ENCODE results near the gene FAM13A. TPM values are rescaled to one million over a fixed set of nuclear protein-coding genes. Genes with fewer than 3 reads are reported as not detected.

FAM13A gene
- total RNA-seq, 1 donor from 2014 or later = 32.2 TPM

GRCh38 chr4:88836216-88836615, 220.8 kb downstream of the FAM13A start:
- Histone ChIP-seq H3K9me3 (no peaks in the 10 kb centered on the region), H3K27ac (no peak overlapping the region), H3K27me3 (no peaks in the 10 kb centered on the region), H3K4me1 (no peaks in the 10 kb centered on the region), H3K36me3 (no peaks in the 10 kb centered on the region), H3K4me3 (no peak overlapping the region)
- no peak for TF ChIP-seq POLR2A (IDR thresholded peaks at IDR 0.05)
- no peak for TF ChIP-seq POLR2AphosphoS5 (IDR thresholded peaks at IDR 0.05; ENCODE audit: insufficient read depth in 1 of 2, low read depth in 1 of 2)
- no peak for TF ChIP-seq CTCF (IDR thresholded peaks at IDR 0.05)
- no peak for DNase-seq (ENCODE audit: extremely low spot score in 2 of 2)
- intact Hi-C loops (cut with DNase I) = no loop called here

GRCh38 chr4:88831031-88831430, 226.0 kb downstream of the FAM13A start:
- TF ChIP-seq POLR2A (IDR thresholded peaks at IDR 0.05) (no peak), POLR2AphosphoS5 (IDR thresholded peaks at IDR 0.05; ENCODE audit: insufficient read depth in 1 of 2, low read depth in 1 of 2) (no peak), CTCF (IDR thresholded peaks at IDR 0.05) (no peak)
- H3K36me3 ChIP-seq = no peaks in the 10 kb centered on the region
- no peak overlapping the region for H3K4me3 ChIP-seq
- peak overlapping the region; percentile 38 for H3K27ac ChIP-seq
- intact Hi-C loops (cut with DNase I) = no loop called here
- H3K27me3 ChIP-seq = no peaks in the 10 kb centered on the region
- H3K4me1 ChIP-seq = no peaks in the 10 kb centered on the region
- DNase-seq (ENCODE audit: extremely low spot score in 2 of 2) = no peak
- H3K9me3 ChIP-seq = no peaks in the 10 kb centered on the region

- H3K27ac ChIP-seq = no peak overlapping the region
- no peaks in the 10 kb centered on the region for H3K4me1 ChIP-seq
- no peak overlapping the region for H3K4me3 ChIP-seq
- DNase-seq (ENCODE audit: extremely low spot score in 2 of 2) = no peak
- intact Hi-C loops (cut with DNase I) = no loop called here
- H3K27me3 ChIP-seq = no peaks in the 10 kb centered on the region
- TF ChIP-seq CTCF (IDR thresholded peaks at IDR 0.05) = no peak
- TF ChIP-seq POLR2AphosphoS5 (IDR thresholded peaks at IDR 0.05; ENCODE audit: insufficient read depth in 1 of 2, low read depth in 1 of 2) = no peak
- no peak for TF ChIP-seq POLR2A (IDR thresholded peaks at IDR 0.05)
- H3K36me3 ChIP-seq = no peaks in the 10 kb centered on the region
- no peaks in the 10 kb centered on the region for H3K9me3 ChIP-seq
Observed at GRCh38 chr4:88830598-88830997, 226.4 kb downstream of the FAM13A start.

- no peaks in the 10 kb centered on the region for H3K9me3 ChIP-seq
- H3K27ac ChIP-seq = peak overlapping the region; percentile 50
- no peaks in the 10 kb centered on the region for H3K27me3 ChIP-seq
- H3K36me3 ChIP-seq = no peaks in the 10 kb centered on the region
- no peak for DNase-seq (ENCODE audit: extremely low spot score in 2 of 2)
- TF ChIP-seq POLR2AphosphoS5 (IDR thresholded peaks at IDR 0.05; ENCODE audit: insufficient read depth in 1 of 2, low read depth in 1 of 2) (no peak), POLR2A (IDR thresholded peaks at IDR 0.05) (no peak), CTCF (IDR thresholded peaks at IDR 0.05) (no peak)
- H3K4me3 ChIP-seq = no peak overlapping the region
- no peaks in the 10 kb centered on the region for H3K4me1 ChIP-seq
- intact Hi-C loops (cut with DNase I) = loop anchor here (10.0 kb wide), 1 partner anchor 304 kb away; the partner anchor contains the start of gene PYURF
Observed at GRCh38 chr4:88828842-88829571, 228.0 kb downstream of the FAM13A start.

- H3K9me3 ChIP-seq = no peaks in the 10 kb centered on the region
- TF ChIP-seq CTCF (IDR thresholded peaks at IDR 0.05) = no peak
- TF ChIP-seq POLR2AphosphoS5 (IDR thresholded peaks at IDR 0.05; ENCODE audit: insufficient read depth in 1 of 2, low read depth in 1 of 2) = no peak
- TF ChIP-seq POLR2A (IDR thresholded peaks at IDR 0.05) = no peak
- H3K4me3 ChIP-seq = no peak overlapping the region
- intact Hi-C loops (cut with DNase I) = loop anchor here (10.0 kb wide), 1 partner anchor 303 kb away; the partner anchor contains the start of gene PYURF
- no peaks in the 10 kb centered on the region for H3K27me3 ChIP-seq
- H3K27ac ChIP-seq = no peak overlapping the region
- no peaks in the 10 kb centered on the region for H3K36me3 ChIP-seq
- DNase-seq (ENCODE audit: extremely low spot score in 2 of 2) = no peak
- peaks cover 2% of the 10 kb centered on the region for H3K4me1 ChIP-seq
Observed at GRCh38 chr4:88827442-88827841, 229.5 kb downstream of the FAM13A start.

Data from vagina (tissue), 2 donors.